ENCODE measurements around the gene GPR158.

DNA sequence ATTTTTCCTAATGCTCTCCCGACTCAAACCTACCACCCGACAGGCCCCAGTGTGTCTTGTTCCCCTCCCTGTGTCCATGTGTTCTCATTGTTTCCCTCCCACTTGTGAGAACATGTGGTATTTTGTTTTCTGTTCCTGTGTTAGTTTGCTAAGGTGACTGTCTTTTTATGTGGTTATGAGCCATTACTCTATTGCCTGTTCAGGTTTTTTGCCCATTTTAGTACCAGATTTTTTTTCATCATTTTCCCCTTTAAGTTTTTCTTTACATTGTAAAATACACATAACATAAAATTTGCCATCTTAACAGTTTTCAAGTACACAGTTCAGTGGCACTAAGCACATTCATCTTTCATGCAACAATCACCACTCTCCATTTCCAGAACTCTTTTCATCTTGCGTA is 133.5 kb downstream of the GPR158 start:
- TF ChIP-seq, protein P1, sequence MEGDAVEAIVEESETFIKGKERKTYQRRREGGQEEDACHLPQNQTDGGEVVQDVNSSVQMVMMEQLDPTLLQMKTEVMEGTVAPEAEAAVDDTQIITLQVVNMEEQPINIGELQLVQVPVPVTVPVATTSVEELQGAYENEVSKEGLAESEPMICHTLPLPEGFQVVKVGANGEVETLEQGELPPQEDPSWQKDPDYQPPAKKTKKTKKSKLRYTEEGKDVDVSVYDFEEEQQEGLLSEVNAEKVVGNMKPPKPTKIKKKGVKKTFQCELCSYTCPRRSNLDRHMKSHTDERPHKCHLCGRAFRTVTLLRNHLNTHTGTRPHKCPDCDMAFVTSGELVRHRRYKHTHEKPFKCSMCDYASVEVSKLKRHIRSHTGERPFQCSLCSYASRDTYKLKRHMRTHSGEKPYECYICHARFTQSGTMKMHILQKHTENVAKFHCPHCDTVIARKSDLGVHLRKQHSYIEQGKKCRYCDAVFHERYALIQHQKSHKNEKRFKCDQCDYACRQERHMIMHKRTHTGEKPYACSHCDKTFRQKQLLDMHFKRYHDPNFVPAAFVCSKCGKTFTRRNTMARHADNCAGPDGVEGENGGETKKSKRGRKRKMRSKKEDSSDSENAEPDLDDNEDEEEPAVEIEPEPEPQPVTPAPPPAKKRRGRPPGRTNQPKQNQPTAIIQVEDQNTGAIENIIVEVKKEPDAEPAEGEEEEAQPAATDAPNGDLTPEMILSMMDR (IDR thresholded peaks at IDR 0.05; ENCODE audit: low read depth, low read length, poor library complexity, severe bottlenecking): no peak
- TF ChIP-seq EZH2phosphoT487 (IDR thresholded peaks at IDR 0.05; ENCODE audit: borderline replicate concordance, low read length): no peak
